DMS114 treated with DMSO at 0.1 percent for 48 hours (cell line): ENCODE measurements around the gene PCDHGC3.
A peak's percentile ranks its signal among the peaks of the same experiment; 100 is the strongest.

Experiments used
- DNase-seq: peaks from one replicate; lab custom pipeline; 2025; ENCODE audit not compliant: unreplicated experiment; lab: John Stamatoyannopoulos, UW

The PCDHGC3 gene

DNA sequence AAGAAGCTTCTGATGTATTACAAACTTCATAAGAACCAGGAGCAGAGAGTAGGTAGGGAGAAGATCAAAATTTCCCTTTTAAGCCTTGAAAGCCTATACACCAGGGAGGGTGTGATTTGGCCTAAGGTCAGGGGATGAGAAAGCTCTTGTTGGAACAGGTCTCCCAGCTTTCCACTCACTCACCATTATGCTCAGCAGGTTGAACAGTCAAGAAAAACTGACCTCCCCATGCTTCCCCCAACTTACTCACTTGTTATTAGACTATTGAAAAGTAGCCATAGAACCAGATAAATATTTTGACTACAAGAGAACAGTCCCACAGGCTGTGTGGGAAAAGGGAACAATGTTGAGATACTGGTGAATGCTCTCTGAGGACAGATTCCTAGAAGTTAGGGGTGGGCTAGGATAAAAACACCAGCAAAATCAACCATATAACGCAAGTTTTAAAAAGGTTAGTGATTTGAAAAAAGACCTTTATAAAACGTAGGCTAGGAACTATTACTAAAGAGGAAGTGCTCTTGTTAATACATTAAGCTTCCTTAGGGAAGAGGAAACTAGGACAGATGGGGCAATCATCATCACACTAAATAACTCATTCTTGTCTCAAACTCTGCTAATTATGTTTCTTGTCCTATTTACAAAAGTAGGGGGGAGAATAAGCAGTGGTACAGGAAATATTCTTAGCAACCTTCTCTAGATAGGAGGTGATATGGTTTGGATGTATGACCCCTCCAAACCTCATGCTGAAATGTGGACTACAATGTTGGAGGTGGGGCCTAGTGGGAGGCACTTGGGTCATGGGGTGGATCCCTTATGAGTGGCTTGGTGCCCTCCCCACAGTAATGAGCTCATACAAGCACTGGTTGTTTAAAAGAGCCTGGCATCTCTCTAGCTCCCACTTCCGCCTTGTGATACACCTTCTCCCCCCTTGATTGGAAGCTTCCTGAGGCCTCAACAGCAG, 44.1 kb downstream of the PCDHGC3 start:
- no peak for DNase-seq

GRCh38 chr5:141521244-141521781, 45.5 kb downstream of the PCDHGC3 start:
- DNase-seq, result no peak

GRCh38 chr5:141522301-141522700, 46.5 kb downstream of the PCDHGC3 start:
- no peak for DNase-seq

GRCh38 chr5:141523991-141524390, 48.2 kb downstream of the PCDHGC3 start:
- DNase-seq, result no peak

DNA sequence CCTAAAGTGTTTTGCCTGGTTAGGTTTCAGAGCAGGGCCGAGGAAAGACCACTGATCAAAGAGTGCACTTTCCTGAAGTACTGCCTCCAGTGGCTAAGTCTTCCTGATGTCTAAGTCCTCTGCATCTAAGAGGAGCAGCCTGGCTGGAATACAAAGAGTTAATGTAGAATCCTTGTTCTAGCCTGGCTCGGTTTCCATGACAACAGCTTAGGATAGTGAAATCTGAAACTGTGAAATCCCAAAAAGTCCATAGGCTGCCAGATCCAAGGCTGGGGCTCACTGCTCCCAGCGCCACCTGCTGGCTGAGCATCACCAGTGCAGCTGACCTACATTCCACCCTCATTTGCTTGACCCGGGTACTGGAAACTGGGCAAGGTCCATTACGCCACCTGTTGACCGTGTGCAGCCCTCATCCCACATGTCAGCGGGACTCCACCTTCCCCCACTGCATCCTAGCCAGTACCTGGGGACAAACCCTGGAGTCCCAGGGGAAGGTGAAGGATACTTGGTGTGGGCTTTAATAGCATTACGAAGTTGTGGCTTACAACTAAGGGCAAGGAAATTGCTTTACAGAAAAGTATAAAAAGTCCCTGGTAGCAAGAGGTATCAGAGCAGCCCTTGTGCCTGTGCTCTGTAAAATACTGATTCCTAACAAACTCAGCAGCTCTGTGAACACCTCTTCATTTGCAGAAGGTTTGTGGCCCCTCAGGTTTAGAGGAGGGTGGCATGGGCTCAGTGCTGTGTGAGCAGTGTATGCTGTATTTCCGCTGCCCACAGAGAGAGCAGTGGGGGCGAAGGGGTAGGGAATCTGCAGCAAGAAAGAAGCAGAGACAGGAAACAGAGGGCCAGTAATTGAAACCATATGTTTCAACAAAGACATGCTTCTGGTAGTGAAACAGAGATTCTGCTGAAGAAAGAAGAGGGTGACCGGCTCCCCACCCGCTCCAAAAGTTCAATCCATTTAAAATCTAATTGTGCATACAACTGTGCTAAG, 49.1 kb downstream of the PCDHGC3 start:
- peak; percentile 82 for DNase-seq

- DNase-seq, result no peak
These were observed 49.9 kb downstream of the PCDHGC3 start for GRCh38 chr5:141525653-141526052.

GRCh38 chr5:141527426-141527825, 51.7 kb downstream of the PCDHGC3 start:
- no peak for DNase-seq
